Activated naive CD4-positive, alpha-beta T cell treated with anti-CD3 and anti-CD28 coated beads, Interleukin-2, amount 50 U/mL, for 72 hours (primary cell): ENCODE data around the gene CACNB4. TPM values are rescaled to one million over a fixed set of nuclear protein-coding genes. Genes with fewer than 3 reads are reported as not detected.
A peak's percentile ranks its signal among the peaks of the same experiment; 100 is the strongest.
"Not testable (repeated sequence)": the region's sequence is repeated elsewhere in the genome, so short reads cannot be mapped to it uniquely, and the experiment has no call there.

Source experiments
- ATAC-seq, 2 donors: fragments of 150-1000 bp; cut with Tn5 transposase; 2 replicates each; pipeline ENCODE4 v1.10.0; 2021; ENCODE audit warnings: mild to moderate bottlenecking in 2 of 2, moderate library complexity in 2 of 2
- DNase-seq, 2 donors: peaks; one replicate each; pipeline ENCODE4 v3.0.0; 2021 to 2022; ENCODE audit warnings: low spot score in 2 of 2
- H3K27ac Mint-ChIP-seq, 2 donors: one replicate each; pipeline ENCODE4 v1.8.0; 2022; ENCODE audit warnings: mild to moderate bottlenecking in 2 of 2, mixed read lengths in 2 of 2
- H3K36me3 Mint-ChIP-seq, 2 donors: one replicate each; pipeline ENCODE4 v1.8.0; 2022; ENCODE audit warnings: mixed read lengths in 2 of 2
- H3K9me3 Mint-ChIP-seq, 2 donors: one replicate each; pipeline ENCODE4 v1.8.0; 2022; ENCODE audit warnings: mixed read lengths in 2 of 2
- total RNA-seq, 2 donors: library from RNA; stranded (reverse); gene quantifications; one replicate each; pipeline ENCODE4 v1.2.3, GENCODE V29; 2022

The CACNB4 gene
- 1 to 10 TPM in 1 of 2 donors, under 1 TPM in 1; 0.32 to 1.5 TPM for total RNA-seq

GRCh38 chr2:152098496-152099366, at the start of gene CACNB4:
Gene CACNB4 (minus strand): TSS chr2:152099044.
- ATAC-seq (peak; percentile 41 to 66), DNase-seq (no peak)
- H3K36me3 Mint-ChIP-seq = peaks cover 0 to 14% of the 10 kb centered on the region in 2 donors
- H3K9me3 Mint-ChIP-seq = no peaks in the 10 kb centered on the region
- H3K27ac Mint-ChIP-seq = peak within 1 kb of the TSS in 1 of 2 donors; percentile 37

- peaks cover 0 to 4% of the 10 kb centered on the region in 2 donors for H3K36me3 Mint-ChIP-seq
- H3K9me3 Mint-ChIP-seq = no peaks in the 10 kb centered on the region
- DNase-seq = peak in 1 of 2 donors; percentile 50
- H3K27ac Mint-ChIP-seq = no peak overlapping the region
- peak; percentile 95 to 96 for ATAC-seq
Measured at GRCh38 chr2:152134488-152135280, 35.8 kb upstream of the CACNB4 start.

GRCh38 chr2:152132306-152132705, 33.5 kb upstream of the CACNB4 start:
- no peaks in the 10 kb centered on the region for H3K9me3 Mint-ChIP-seq
- peaks cover 0 to 9% of the 10 kb centered on the region in 2 donors for H3K36me3 Mint-ChIP-seq
- no peak for ATAC-seq
- DNase-seq = no peak
- no peak overlapping the region for H3K27ac Mint-ChIP-seq

GRCh38 chr2:152127628-152128027, 28.8 kb upstream of the CACNB4 start:
- ATAC-seq (no peak), DNase-seq (no peak)
- Mint-ChIP-seq H3K36me3 (peaks cover 0 to 9% of the 10 kb centered on the region in 2 donors), H3K9me3 (no peaks in the 10 kb centered on the region), H3K27ac (peak overlapping the region in 1 of 2 donors; percentile 25)

- Mint-ChIP-seq H3K36me3 (peaks cover 0 to 9% of the 10 kb centered on the region in 2 donors), H3K9me3 (no peaks in the 10 kb centered on the region), H3K27ac (no peak overlapping the region)
- ATAC-seq (no peak), DNase-seq (no peak)
Measured at GRCh38 chr2:152126664-152127063, 27.8 kb upstream of the CACNB4 start.

- no peaks in the 10 kb centered on the region for H3K9me3 Mint-ChIP-seq
- ATAC-seq = no peak
- H3K27ac Mint-ChIP-seq = no peak overlapping the region
- H3K36me3 Mint-ChIP-seq = peaks cover 0 to 4% of the 10 kb centered on the region in 2 donors
- DNase-seq = no peak
Measured at GRCh38 chr2:152122161-152122560, 23.3 kb upstream of the CACNB4 start.

GRCh38 chr2:152120430-152120829, 21.6 kb upstream of the CACNB4 start:
- DNase-seq (no peak), ATAC-seq (no peak)
- Mint-ChIP-seq H3K9me3 (no peaks in the 10 kb centered on the region), H3K36me3 (peaks cover 0 to 10% of the 10 kb centered on the region in 2 donors), H3K27ac (no peak overlapping the region)

GRCh38 chr2:152115952-152116351, 17.1 kb upstream of the CACNB4 start:
- no peak for ATAC-seq
- H3K9me3 Mint-ChIP-seq = peaks cover 0 to 10% of the 10 kb centered on the region in 2 donors

GRCh38 chr2:152114366-152114765, 15.5 kb upstream of the CACNB4 start:
- ATAC-seq = no peak
- Mint-ChIP-seq H3K27ac (no peak overlapping the region), H3K36me3 (peaks cover 0 to 6% of the 10 kb centered on the region in 2 donors), H3K9me3 (peaks cover 0 to 10% of the 10 kb centered on the region in 2 donors)
- no peak for DNase-seq

More at GRCh38 chr2:152115952-152116351, 17.1 kb upstream of the CACNB4 start:
- no peak for DNase-seq
- no peak overlapping the region for H3K27ac Mint-ChIP-seq
- H3K36me3 Mint-ChIP-seq = peaks cover 0 to 6% of the 10 kb centered on the region in 2 donors

GRCh38 chr2:152107140-152107539, 8.3 kb upstream of the CACNB4 start:
- not testable (repeated sequence) for H3K27ac Mint-ChIP-seq, H3K36me3 Mint-ChIP-seq, ATAC-seq, DNase-seq, H3K9me3 Mint-ChIP-seq

- ATAC-seq (no peak), DNase-seq (no peak)
- no peaks in the 10 kb centered on the region for H3K36me3 Mint-ChIP-seq
- H3K9me3 Mint-ChIP-seq = no peaks in the 10 kb centered on the region
- no peak overlapping the region for H3K27ac Mint-ChIP-seq
Measured at GRCh38 chr2:152106464-152106863, 7.6 kb upstream of the CACNB4 start.

- ATAC-seq = no peak
- H3K36me3 Mint-ChIP-seq = peaks cover 0 to 6% of the 10 kb centered on the region in 2 donors
- H3K27ac Mint-ChIP-seq = no peak overlapping the region
- DNase-seq = no peak
- H3K9me3 Mint-ChIP-seq = no peaks in the 10 kb centered on the region
Measured at GRCh38 chr2:152103271-152103670, 4.4 kb upstream of the CACNB4 start.

GRCh38 chr2:152100961-152101360, 2.1 kb upstream of the CACNB4 start:
- H3K36me3 Mint-ChIP-seq = peaks cover 0 to 14% of the 10 kb centered on the region in 2 donors
- no peak for ATAC-seq

GRCh38 chr2:152099367-152100050, 665 bp upstream of the CACNB4 start:
- DNase-seq = no peak
- H3K9me3 Mint-ChIP-seq = no peaks in the 10 kb centered on the region
- peak in 1 of 2 donors; percentile 34 for ATAC-seq
- H3K27ac Mint-ChIP-seq = peak overlapping the region in 1 of 2 donors; percentile 37
- H3K36me3 Mint-ChIP-seq = peaks cover 0 to 14% of the 10 kb centered on the region in 2 donors

More at GRCh38 chr2:152100961-152101360, 2.1 kb upstream of the CACNB4 start:
- no peak for DNase-seq
- no peak overlapping the region for H3K27ac Mint-ChIP-seq
- no peaks in the 10 kb centered on the region for H3K9me3 Mint-ChIP-seq

GRCh38 chr2:152097801-152098495, 896 bp downstream of the CACNB4 start:
- peaks cover 0 to 14% of the 10 kb centered on the region in 2 donors for H3K36me3 Mint-ChIP-seq
- ATAC-seq (peak; percentile 14 to 56), DNase-seq (peak in 1 of 2 donors; percentile 11)
- no peaks in the 10 kb centered on the region for H3K9me3 Mint-ChIP-seq
- H3K27ac Mint-ChIP-seq = no peak overlapping the region

- ATAC-seq (peak; percentile 10 to 22), DNase-seq (no peak)
- no peak overlapping the region for H3K27ac Mint-ChIP-seq
Measured at GRCh38 chr2:152097290-152097800, 1.5 kb downstream of the CACNB4 start.

More at GRCh38 chr2:152097290-152097800, 1.5 kb downstream of the CACNB4 start:
- no peaks in the 10 kb centered on the region for H3K9me3 Mint-ChIP-seq
- H3K36me3 Mint-ChIP-seq = peaks cover 0 to 14% of the 10 kb centered on the region in 2 donors
